Fibroblast of lung (primary cell): ENCODE measurements around the gene SYTL3.

Experiments
- CTCF ChIP-seq, 2 donors: IDR thresholded peaks in 1 of 2; conservative IDR thresholded peaks in 1 of 2; 1 replicate in 1 of 2; 2 replicates in 1 of 2; pipeline ENCODE4 v1.5.1; 2011 to 2012; ENCODE audit warnings: low read length in 2 of 2, control low read depth in 1 of 2, inconsistent platforms in 1 of 2, low read depth in 1 of 2, mild to moderate bottlenecking in 1 of 2
- EZH2 ChIP-seq: IDR thresholded peaks from 2 replicates; pipeline ENCODE4 v1.5.1; 2012; ENCODE audit warnings: low read length, control low read depth, mild to moderate bottlenecking; ENCODE audit errors: missing control alignments

DNA sequence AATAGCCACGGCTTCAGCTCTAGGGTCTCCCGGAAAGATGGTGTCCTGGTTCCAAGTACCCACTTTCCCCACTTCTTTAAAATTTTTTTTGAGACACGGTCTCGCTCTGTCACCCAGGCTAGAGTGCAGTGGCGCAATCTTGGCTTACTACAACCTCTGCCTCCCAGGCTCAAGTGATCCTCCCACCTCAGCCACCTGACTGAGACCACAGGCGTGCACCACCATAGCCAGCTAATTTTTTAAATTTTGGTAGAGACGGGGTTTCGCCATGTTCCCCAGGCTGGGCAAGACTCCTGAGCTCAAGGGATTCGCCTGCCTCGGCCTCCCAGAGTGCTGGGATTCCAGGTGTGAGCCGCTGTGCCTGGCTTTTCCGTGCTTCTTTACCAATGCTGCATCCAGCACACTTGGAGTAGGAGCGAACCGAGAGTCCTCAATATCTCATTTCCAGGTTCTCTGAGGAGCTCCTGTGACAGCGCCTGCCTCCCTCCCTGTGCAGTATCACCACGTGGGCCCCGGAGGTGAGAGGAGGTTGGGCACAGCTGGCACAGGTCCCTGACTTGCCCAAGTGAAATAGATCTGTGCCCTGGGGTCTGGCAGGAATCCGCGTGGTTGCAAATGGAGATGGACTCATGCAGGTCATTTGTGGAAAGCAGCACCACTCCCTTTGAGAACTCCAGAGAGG lies 132.0 kb downstream of the SYTL3 start:
- TF ChIP-seq CTCF (conservative IDR thresholded peaks at IDR 0.05 in 1 of 2, IDR thresholded peaks at IDR 0.05 in 1 of 2; ENCODE audit: low read depth in 1 of 2, low read length in 2 of 2): no peak
- TF ChIP-seq EZH2: no peak
